Nephron (organoid): ENCODE data around the gene RALGPS1.

ENCODE experiments used
- H3K27ac Mint-ChIP-seq, 3 experiments: 2 replicates each; pipeline ENCODE4 v1.8.0; 2020; ENCODE audit warnings: mixed read lengths in 3 of 3, mild to moderate bottlenecking in 2 of 3, moderate library complexity in 1 of 3
- H3K27me3 Mint-ChIP-seq: 2 replicates; pipeline ENCODE4 v1.8.0; 2021; ENCODE audit warnings: low read depth, mild to moderate bottlenecking, moderate library complexity, mixed read lengths
- H3K36me3 Mint-ChIP-seq: 2 replicates; pipeline ENCODE4 v1.8.0; 2020; ENCODE audit warnings: low read depth, mixed read lengths
- H3K4me1 Mint-ChIP-seq: 2 replicates; pipeline ENCODE4 v1.8.0; 2020; ENCODE audit warnings: mixed read lengths
- H3K4me3 Mint-ChIP-seq, 3 experiments: 2 replicates each; pipeline ENCODE4 v1.8.0; 2020; ENCODE audit warnings: mild to moderate bottlenecking in 3 of 3, mixed read lengths in 3 of 3, moderate library complexity in 2 of 3
- H3K9me3 Mint-ChIP-seq: 2 replicates; pipeline ENCODE4 v1.8.0; 2020; ENCODE audit warnings: mixed read lengths
- TF ChIP-seq, protein P1 (sequence below), 3 experiments: fragments of 200-600 bp; sonication (generic); IDR thresholded peaks; one replicate each; pipeline ENCODE4 v1.5.0; 2021; ENCODE audit warnings: antibody characterized with exemption in 3 of 3; ENCODE audit not compliant: unreplicated experiment in 3 of 3

Gene RALGPS1

GRCh38 chr9:127088724-127089615, 174.4 kb downstream of the RALGPS1 start:
- peak overlapping the region in 1 of 3 experiments; percentile 88 for H3K27ac Mint-ChIP-seq
- H3K36me3 Mint-ChIP-seq: peaks cover 24% of the 10 kb centered on the region
- peaks cover 3% of the 10 kb centered on the region for H3K27me3 Mint-ChIP-seq
- H3K9me3 Mint-ChIP-seq: no peaks in the 10 kb centered on the region
- no peak overlapping the region for H3K4me3 Mint-ChIP-seq
- H3K4me1 Mint-ChIP-seq: peaks cover 30% of the 10 kb centered on the region
- TF ChIP-seq, protein P1, sequence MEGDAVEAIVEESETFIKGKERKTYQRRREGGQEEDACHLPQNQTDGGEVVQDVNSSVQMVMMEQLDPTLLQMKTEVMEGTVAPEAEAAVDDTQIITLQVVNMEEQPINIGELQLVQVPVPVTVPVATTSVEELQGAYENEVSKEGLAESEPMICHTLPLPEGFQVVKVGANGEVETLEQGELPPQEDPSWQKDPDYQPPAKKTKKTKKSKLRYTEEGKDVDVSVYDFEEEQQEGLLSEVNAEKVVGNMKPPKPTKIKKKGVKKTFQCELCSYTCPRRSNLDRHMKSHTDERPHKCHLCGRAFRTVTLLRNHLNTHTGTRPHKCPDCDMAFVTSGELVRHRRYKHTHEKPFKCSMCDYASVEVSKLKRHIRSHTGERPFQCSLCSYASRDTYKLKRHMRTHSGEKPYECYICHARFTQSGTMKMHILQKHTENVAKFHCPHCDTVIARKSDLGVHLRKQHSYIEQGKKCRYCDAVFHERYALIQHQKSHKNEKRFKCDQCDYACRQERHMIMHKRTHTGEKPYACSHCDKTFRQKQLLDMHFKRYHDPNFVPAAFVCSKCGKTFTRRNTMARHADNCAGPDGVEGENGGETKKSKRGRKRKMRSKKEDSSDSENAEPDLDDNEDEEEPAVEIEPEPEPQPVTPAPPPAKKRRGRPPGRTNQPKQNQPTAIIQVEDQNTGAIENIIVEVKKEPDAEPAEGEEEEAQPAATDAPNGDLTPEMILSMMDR (IDR thresholded peaks at IDR 0.05; ENCODE audit: unreplicated experiment in 3 of 3): no peak

- H3K9me3 Mint-ChIP-seq: no peaks in the 10 kb centered on the region
- peaks cover 24% of the 10 kb centered on the region for H3K36me3 Mint-ChIP-seq
- peaks cover 36% of the 10 kb centered on the region for H3K4me1 Mint-ChIP-seq
- TF ChIP-seq, protein P1 (IDR thresholded peaks at IDR 0.05; ENCODE audit: unreplicated experiment in 3 of 3): no peak
- peaks cover 3% of the 10 kb centered on the region for H3K27me3 Mint-ChIP-seq
- no peak overlapping the region for H3K4me3 Mint-ChIP-seq
- H3K27ac Mint-ChIP-seq: peak overlapping the region in 2 of 3 experiments; percentile 80 to 88
These were observed 175.1 kb downstream of the RALGPS1 start for GRCh38 chr9:127089631-127090081.

DNA sequence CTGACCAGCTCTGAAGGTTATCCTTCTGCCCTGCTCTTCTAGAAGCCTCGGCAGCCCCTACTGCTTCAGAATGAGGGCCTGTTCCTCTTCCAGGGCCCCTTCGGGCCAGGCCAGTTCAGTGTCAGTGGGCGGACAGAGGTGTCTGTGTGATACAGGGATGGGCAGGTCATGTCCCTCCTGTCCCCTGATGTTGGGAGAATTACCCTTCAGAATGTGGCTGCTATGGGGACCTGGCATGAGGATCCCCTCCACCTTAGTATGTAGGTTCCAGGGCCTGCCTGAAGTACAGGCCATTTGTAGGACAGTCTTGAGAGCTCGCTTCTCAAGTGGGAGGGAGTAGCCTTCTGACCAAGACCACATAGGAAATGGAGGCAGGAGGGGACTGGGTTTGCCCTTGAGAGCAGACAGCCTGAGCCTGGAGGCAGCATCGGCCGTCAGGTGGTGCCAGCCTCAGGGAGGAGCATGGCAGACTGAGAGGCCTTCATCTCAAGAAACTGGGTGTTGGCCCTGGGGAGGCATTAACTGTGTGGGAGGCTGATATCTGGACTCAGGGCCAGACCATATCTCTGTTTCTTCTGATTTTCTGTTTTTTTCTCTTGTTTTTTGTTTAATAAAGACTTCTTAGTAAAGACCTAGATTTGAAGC, 175.9 kb downstream of the RALGPS1 start:
- peak overlapping the region in 2 of 3 experiments; percentile 38 to 88 for H3K27ac Mint-ChIP-seq
- H3K36me3 Mint-ChIP-seq: peaks cover 24% of the 10 kb centered on the region
- peaks cover 2% of the 10 kb centered on the region for H3K27me3 Mint-ChIP-seq
- peaks cover 34% of the 10 kb centered on the region for H3K4me1 Mint-ChIP-seq
- no peaks in the 10 kb centered on the region for H3K9me3 Mint-ChIP-seq
- no peak overlapping the region for H3K4me3 Mint-ChIP-seq
- TF ChIP-seq, protein P1 (IDR thresholded peaks at IDR 0.05; ENCODE audit: unreplicated experiment in 3 of 3): no peak

GRCh38 chr9:127091526-127091925, 176.9 kb downstream of the RALGPS1 start:
- Mint-ChIP-seq H3K4me1 (peaks cover 28% of the 10 kb centered on the region), H3K27ac (no peak overlapping the region), H3K27me3 (no peaks in the 10 kb centered on the region), H3K9me3 (no peaks in the 10 kb centered on the region), H3K36me3 (peaks cover 24% of the 10 kb centered on the region), H3K4me3 (no peak overlapping the region)
- TF ChIP-seq, protein P1 (IDR thresholded peaks at IDR 0.05; ENCODE audit: unreplicated experiment in 3 of 3): no peak

DNA sequence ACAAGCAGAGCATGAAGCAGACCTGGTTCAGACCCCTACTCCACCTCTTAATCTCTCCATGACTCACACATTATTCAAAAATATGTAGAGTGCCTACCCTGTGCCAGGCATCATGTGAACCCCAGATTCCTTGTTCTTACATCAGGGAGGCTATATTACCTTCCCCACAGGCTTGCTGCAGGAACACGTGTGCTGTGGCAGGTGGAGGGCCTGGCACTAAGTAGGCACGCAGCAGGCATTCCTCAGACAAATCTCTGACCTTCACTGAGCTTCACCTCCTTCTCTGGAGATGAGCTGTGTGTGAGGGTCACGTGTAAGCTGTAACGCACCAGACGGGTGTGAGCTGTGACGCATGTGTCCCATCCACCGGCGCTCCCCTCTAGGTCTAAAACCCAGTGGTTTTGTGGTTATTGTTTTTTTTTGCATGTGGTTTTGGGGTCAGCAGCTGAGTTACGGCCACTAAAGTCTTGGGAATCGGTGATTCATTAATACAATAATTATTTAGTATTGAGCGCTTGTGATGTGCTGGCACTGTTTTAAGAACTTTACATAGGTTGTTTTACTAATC, 177.5 kb downstream of the RALGPS1 start:
- Mint-ChIP-seq H3K4me3 (no peak overlapping the region), H3K4me1 (peaks cover 27% of the 10 kb centered on the region)
- TF ChIP-seq, protein P1 (IDR thresholded peaks at IDR 0.05; ENCODE audit: unreplicated experiment in 3 of 3): no peak

More for the DNA sequence above, 177.5 kb downstream of the RALGPS1 start:
- H3K27me3 Mint-ChIP-seq: no peaks in the 10 kb centered on the region
- H3K27ac Mint-ChIP-seq: no peak overlapping the region
- peaks cover 19% of the 10 kb centered on the region for H3K36me3 Mint-ChIP-seq
- no peaks in the 10 kb centered on the region for H3K9me3 Mint-ChIP-seq
